ENCODE data around the gene AHCYL2.
"Not testable (repeated sequence)": the region's sequence is repeated elsewhere in the genome, so short reads cannot be mapped to it uniquely, and the experiment has no call there.

The AHCYL2 gene

GRCh38 chr7:129240119-129240820, 15.4 kb downstream of the AHCYL2 start:
- DNase-seq, result peak in 2 of 51 donors; percentile 12 to 36

DNA sequence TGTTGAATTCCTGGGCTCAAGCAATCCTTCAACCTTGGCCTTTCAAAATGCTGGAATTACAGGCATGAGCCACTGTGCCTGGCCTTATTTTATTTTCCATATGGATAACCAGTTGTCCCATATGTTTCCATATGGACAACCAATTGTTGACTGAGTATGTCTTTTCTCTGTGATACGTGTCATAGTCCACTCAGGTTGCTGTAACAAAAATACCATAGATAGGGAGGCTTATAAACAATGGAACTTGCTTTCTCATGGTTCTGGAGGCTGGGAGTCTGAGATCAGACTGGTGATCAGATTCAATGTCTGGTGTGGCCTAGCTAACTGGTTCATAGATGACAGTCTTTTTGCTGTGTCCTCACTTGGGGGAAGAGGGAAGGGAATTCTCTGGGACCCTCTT, 19.4 kb downstream of the AHCYL2 start:
- DNase-seq, result no peak

DNA sequence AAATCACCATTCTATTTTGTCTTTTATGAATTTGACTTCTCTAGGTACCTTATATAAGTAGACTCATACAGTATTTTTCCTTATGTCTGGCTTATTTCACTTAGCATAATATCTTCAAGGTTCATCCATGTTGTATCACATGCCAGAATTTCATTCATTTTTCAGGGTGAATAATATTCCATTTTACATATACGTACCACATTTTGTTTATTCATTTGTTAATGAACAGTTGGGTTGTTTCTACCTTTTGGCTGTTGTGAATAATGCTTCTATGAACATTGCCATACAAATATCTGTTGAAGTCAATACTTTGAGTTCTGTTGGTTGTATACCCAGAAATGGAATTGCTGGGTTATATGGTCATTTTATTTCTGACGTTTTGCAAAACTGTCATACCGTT, 20.7 kb downstream of the AHCYL2 start:
- no peak for DNase-seq

DNA sequence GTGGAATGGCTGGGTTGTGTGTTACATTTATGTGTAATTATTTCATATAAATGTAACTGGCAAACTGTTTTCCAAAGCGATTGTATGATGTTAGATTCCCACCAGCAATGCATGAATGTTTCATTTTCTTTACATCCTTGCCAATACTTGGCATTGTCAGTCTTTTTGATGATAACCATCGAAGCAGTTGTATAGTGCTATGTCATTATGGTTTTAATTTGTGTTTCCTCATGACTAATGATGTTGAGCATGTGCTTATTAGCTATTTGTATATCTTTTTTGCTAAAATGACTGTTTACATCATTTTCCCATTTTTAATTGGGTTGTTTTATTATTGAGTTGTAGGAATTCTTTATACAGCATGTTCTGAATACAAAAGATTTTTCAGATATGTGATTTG, 22.3 kb downstream of the AHCYL2 start:
- no peak for DNase-seq

DNA sequence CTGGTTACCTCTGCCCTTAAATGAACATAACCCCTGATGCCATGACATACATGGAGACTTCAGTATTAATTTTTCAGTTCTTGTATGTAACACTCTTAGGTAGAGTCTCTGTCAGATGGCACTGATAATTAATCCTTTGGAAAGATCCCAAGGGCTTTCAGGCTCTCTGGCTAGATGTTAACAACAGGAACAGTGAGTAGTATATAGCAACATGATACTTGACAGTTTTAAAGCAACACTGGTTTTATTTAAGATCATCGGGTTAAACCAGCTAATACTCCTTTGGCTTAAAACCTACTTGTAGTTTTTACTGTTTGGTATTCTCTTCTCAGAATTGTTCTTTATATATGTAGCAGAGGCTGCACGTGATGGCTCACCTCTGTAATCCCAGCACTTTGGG, 27.3 kb downstream of the AHCYL2 start:
- DNase-seq, result no peak

GRCh38 chr7:129252603-129253002, 27.8 kb downstream of the AHCYL2 start:
- not testable (repeated sequence) for DNase-seq

GRCh38 chr7:129255800-129256199, 31.0 kb downstream of the AHCYL2 start:
- no peak for DNase-seq

- DNase-seq, result no peak
Observed at GRCh38 chr7:129256221-129256620, 31.4 kb downstream of the AHCYL2 start.

GRCh38 chr7:129257168-129257567, 32.3 kb downstream of the AHCYL2 start:
- DNase-seq, result no peak

GRCh38 chr7:129258649-129259389, 34.0 kb downstream of the AHCYL2 start:
- DNase-seq, result peak in 3 of 51 donors; percentile 9 to 56 (median 27)

GRCh38 chr7:129262324-129262723, 37.5 kb downstream of the AHCYL2 start:
- DNase-seq, result no peak

DNA sequence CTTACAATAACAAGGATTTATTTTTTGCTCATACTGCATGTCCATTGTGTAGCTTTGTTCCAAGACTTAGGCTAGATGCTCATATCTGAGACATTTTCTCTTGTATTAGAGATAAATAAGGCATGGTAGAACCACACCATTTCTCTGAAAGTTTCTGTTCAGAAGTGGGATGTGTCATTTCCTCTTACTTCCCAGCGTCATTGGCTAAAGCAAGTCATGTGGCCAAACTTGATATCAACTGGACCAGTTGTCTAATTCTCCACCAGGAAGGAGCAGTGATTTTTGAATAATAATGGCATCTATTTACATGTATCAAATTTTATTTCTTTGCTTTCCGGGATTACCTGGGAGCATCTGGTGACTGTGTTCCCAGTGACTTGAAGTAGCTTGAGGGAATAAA, 38.3 kb downstream of the AHCYL2 start:
- no peak for DNase-seq

DNA sequence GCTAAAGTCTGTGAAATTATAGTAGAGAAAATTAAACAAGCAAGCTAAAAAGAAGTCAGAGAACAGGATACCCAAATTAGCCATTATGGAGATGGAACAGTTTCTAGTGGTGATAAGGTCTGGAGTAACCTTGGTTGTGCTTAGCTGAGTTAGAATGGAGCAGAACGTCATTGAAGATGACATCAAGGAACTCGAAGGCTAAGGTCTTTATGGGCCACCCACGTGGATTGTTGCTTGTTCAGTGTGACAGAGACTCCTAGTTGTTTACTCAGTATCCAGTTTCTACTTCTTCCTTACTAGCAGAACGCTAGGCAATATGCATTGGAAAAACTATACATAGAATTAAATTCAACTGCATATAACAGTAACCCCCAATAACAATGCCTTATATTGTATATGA, 39.7 kb downstream of the AHCYL2 start:
- no peak for DNase-seq

GRCh38 chr7:129265328-129265727, 40.5 kb downstream of the AHCYL2 start:
- no peak for DNase-seq

GRCh38 chr7:129266181-129266580, 41.4 kb downstream of the AHCYL2 start:
- no peak for DNase-seq

- no peak for DNase-seq
Observed at GRCh38 chr7:129270077-129270476, 45.2 kb downstream of the AHCYL2 start.

GRCh38 chr7:129271500-129272355, 46.9 kb downstream of the AHCYL2 start:
- peak in 17 of 51 donors; percentile 2 to 55 (median 12) for DNase-seq

DNA sequence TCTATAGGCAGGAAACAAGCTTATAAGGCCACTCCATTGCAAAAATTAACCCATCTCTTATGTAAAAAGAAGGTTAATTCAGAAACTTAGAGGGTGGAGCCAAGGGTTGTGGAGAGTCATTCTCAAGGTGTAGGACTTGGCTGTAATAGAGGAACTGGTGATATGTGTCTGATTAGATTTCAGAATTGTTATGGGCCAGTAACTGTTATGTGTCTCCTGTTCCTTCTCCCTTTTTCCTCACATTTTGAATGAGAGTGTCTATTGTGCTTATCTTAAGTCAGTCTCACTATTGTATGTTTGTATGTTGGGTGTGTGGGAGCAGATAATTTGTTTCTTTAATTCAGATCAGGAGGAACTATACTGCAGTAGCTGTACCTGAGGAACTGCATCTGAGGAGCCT, 49.1 kb downstream of the AHCYL2 start:
- no peak for DNase-seq

GRCh38 chr7:129277629-129278028, 52.8 kb downstream of the AHCYL2 start:
- DNase-seq, result no peak

DNA sequence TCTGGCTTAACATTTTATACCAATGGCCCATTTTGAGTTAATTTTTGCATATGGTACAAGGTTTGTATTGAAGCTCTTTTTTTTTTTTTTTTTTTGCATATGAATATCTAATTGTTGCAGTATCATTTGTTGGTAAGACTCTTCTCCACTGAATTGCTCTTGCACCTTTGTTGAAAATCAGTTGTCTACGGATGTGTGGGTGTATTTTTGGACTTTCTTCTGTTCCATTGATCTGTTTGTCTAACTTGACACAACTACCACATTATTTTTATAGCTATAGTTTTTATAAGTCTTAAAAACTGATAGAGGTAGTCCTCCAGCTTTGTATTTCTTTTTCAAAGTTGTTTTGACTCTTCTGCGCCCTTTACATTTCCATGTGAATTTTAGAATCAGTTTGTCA, 53.9 kb downstream of the AHCYL2 start:
- DNase-seq, result no peak

DNA sequence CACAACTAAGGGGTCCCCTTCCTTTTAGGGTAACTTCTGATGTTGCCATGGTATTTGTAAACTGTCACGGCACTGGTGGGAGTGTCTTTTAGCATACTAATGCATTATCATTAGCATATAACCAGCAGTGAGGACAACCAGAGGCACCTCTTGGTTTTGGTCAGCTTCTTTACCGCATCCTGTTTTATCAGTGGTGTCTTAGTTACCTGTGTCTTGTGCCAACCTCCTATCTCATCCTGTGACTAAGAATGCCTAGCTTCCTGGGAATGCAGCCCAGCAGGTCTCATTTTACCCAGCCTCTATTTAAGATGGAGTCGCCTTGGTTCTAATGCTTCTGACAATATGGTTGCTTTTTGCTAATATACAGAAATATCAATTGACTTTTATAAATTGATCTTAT, 54.9 kb downstream of the AHCYL2 start:
- no peak for DNase-seq

DNA sequence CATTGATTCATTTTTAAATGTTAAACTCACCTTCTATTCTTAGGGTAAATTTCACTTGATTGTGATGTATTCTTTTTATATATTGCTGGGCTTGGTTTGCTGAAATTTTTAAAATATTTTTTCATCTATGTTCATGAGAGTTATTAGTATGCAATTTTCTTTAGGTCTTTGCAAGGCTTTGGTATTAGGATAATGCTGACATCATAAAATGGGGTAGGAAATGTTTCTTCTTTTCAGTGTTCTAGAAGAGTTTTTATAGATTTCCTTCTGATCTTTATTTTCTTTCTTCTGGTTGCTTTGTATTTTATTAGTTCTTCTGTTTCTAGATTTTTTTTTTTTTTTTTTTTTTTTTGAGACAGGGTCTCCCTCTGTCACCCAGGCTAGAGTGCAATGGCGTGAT, 56.3 kb downstream of the AHCYL2 start:
- no peak for DNase-seq
